Adrenal gland (tissue), 5 donors: ENCODE results near the gene THBD.

Experiments used
- CTCF ChIP-seq, 6 experiments: fragments of 450-650 bp in 4 of 6; fragments of 200-600 bp in 2 of 6; sonication (generic) in 1 of 6; IDR thresholded peaks; 1 replicate in 5 of 6; 2 replicates in 1 of 6; pipeline versions ENCODE4 v1.5.1 to v1.8.0; 2016 to 2021; ENCODE audit warnings: antibody characterized with exemption in 6 of 6, mild to moderate bottlenecking in 2 of 6, moderate library complexity in 1 of 6
- POLR2A ChIP-seq, 2 donors: fragments of 450-650 bp; IDR thresholded peaks; one replicate each; pipeline ENCODE4 v1.6.1; 2017; ENCODE audit warnings: antibody characterized with exemption in 2 of 2, mild to moderate bottlenecking in 2 of 2, moderate library complexity in 1 of 2
- donor health status: DM: no; HTN: no; CAD: no.

- TF ChIP-seq CTCF (IDR thresholded peaks at IDR 0.05) (no peak), POLR2A (IDR thresholded peaks at IDR 0.05) (no peak)
Measured at GRCh38 chr20:23080521-23080920, 31.0 kb upstream of the THBD start.
